ENCODE results near the gene SH3BGRL2.
"Not testable (repeated sequence)": the region's sequence is repeated elsewhere in the genome, so short reads cannot be mapped to it uniquely, and the experiment has no call there.

SH3BGRL2 gene

GRCh38 chr6:79649016-79649415 lies 17.9 kb downstream of the SH3BGRL2 start:
- no peak for DNase-seq (ENCODE audit: low read depth in 2 of 2)

DNA sequence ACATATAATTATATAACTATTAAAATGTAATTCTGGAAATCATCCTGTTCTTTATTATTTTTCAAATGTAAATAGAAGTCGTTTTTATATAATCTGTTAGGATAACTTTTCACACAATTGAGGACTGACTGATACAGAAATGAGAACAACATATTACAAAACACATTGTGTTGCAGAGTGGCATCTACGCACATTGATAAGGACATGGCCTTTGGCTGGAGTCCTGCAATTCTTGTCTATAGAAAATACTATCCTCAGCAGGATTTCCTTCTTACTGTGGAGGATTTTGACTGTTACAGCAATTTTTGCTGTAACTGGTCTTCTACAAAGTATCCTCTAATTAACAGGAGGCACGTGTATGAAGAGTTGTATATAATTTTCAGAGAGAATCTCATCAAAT lies 19.8 kb downstream of the SH3BGRL2 start:
- no peak for DNase-seq (ENCODE audit: low read depth in 2 of 2)

DNA sequence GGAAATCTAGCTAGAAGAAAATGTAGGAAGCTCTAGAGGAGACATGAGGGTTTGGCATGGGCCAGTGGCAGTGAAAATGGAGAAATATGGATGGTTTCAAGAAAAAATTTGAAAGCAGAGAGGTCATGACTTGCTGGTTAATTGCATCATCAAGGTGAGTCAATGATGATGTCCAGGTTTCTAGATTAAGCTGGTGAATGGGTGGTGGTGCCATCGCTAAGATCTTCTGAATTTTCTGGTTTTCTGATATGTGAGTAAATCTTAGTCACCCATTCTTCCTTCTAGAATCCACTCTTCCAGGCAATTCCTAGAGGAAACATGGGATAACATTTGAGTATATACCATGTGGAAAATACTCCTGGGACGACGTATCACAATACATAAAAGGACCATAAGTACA lies 25.0 kb downstream of the SH3BGRL2 start:
- DNase-seq (ENCODE audit: low read depth in 2 of 2) = no peak

- no peak for DNase-seq (ENCODE audit: low read depth in 2 of 2)
These were observed 26.1 kb downstream of the SH3BGRL2 start for GRCh38 chr6:79657238-79657637.

DNA sequence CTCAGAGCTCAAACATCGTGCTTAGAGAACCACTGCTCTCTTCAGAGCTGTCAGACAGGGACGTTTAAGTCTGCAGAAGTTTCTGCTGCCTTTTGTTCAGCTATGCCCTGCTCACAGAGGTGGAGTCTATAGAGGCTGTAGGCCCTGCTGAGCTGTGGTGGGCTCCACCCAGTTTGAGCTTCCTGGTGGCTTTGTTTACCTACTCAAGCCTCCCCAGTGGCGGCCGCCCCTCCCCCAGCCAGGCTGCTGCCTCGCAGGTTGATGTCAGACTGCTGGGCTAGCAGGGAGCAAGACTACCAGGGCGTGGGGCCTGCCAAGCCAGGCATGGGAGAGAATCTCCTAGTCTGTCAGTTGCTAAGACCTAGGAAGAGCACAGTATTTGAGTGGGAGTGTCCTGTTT lies 32.5 kb downstream of the SH3BGRL2 start:
- DNase-seq (ENCODE audit: low read depth in 2 of 2) = not testable (repeated sequence)

DNA sequence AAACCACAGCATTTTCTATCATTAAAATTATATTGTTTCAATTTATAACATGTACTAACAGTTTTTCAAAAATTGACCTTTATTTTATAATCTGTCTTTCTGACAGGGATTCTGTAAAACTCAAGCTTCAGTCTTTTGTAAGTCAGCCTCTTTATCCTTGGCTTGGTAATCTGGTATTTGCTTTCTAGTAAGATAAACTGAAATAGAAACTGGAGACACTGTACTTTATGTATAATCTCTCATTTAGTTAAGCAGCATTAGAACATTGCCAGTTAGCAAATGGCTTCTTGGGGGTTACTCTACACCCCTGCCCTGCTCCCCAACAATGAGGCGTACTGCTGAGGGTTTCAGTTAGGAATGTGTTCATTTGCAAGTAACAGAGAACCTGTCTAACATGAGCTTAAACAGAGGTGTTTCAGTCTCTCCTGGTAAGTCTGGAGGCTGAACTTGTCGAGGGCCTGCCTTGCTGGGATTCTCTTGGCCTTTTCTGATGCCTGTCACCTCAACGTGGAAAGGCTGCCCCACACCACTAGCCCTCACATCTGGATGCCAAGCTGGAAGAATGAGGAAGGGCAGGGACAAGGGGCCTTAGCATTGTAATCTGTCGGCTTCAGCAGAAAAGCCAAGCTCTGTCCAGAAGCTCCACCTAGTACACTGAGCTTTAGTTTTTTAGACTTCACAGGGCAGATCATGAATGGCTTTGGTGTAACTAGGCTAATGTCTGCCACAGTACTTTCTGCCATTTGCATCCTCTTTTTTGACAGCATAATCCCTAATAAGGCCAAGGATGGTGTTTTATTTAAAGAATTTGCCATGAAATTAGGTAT lies 34.8 kb downstream of the SH3BGRL2 start:
- no peak for DNase-seq (ENCODE audit: low read depth in 2 of 2)

DNA sequence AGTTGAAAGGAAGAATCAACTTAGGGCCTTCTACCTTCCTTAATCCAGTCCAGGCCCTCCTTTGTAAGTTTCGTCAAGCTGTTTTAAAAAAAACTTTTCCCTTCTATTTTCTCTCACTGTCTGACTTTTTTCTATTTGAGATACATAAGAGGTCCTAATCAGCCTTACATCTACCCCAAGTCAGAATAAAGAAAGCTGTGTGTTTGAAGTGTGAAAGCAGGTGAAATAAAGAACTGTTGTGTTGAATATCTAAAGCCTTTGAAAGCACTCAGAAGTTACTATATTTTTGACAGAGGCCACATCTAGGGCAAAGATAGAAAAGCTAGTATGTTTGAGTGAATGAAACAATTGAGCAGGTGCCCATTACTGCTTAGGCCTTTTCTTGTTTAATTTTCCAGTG lies 35.5 kb downstream of the SH3BGRL2 start:
- no peak for DNase-seq (ENCODE audit: low read depth in 2 of 2)

- DNase-seq (ENCODE audit: low read depth in 2 of 2) = no peak
These were observed 37.3 kb downstream of the SH3BGRL2 start for GRCh38 chr6:79668381-79668780.

GRCh38 chr6:79669766-79670165 lies 38.6 kb downstream of the SH3BGRL2 start:
- no peak for DNase-seq (ENCODE audit: low read depth in 2 of 2)

DNA sequence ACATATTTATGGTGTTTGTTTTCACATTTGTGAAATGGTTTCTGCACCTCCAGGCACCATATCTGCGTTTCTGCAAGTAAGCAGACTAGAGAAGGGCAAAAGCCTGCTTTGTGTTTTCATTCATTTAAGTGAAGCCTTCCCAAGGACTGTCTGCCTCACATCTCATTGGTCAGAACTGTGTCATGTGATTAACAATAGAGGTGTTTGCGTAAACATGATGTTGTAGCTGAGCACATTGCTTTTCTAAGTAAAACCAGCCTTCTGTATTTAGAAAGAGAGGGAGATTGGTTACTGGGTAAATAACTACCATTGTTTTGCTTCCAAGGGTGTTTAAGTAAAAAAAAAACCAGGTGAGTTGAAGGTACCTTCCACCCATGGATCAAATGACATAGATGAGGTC lies 39.7 kb downstream of the SH3BGRL2 start:
- no peak for DNase-seq (ENCODE audit: low read depth in 2 of 2)

DNA sequence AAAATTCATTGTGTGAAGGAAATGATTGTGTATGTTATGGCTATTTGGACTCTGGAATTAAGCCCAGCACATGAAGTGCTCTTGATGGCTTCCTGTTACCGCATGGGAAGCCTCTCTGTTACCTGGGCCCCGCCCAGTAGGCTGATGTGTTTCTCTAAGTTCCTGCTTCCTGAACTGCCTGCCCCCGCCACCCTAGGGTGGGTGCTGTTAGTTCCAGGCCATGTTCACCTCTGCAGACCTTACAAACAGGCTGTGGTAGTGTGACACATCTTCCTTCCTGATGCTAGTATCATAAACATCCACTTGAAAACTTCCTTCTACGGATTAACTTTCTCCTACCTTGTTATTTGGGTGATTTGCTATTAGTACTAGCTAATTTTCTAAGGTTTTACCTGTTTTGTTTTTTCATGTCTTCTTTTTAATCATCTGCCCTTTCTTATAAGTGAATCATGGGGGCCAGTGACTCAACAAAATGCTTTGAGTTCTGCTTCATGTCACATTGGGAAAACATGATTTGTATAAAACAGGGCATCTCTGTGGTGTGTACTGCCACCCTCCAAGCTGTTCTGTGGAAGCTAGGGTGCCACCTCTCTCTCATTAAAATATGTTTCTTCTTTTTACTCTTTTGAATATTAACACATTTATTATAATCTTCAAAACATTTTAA lies 40.6 kb downstream of the SH3BGRL2 start:
- no peak for DNase-seq (ENCODE audit: low read depth in 2 of 2)

DNA sequence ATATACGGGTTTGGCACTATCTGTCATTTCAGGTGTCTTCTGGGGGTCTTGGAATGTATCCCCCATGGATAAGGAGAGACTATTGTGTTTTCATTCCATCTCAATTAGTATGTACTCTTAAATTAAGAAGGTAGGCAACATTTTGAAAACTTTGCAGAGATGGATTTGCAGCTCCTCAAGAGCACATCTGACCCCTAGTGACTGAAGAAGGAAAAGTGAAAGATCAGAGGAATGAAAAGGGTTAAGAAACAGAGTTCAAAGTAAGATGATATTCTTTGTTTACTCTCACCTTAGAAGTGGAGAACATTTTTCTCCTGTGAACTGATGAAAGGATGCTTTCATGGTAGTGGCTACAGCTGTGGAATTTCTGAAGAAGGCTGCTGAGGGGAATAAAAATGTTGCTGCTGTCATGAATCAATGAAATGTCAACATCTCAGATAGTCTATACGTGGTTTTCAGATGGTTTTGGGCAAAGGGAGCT lies 41.5 kb downstream of the SH3BGRL2 start:
- no peak for DNase-seq (ENCODE audit: low read depth in 2 of 2)

- no peak for DNase-seq (ENCODE audit: low read depth in 2 of 2)
These were observed 42.8 kb downstream of the SH3BGRL2 start for GRCh38 chr6:79673947-79674346.

- no peak for DNase-seq (ENCODE audit: low read depth in 2 of 2)
These were observed 45.9 kb downstream of the SH3BGRL2 start for GRCh38 chr6:79676785-79677736.

GRCh38 chr6:79682682-79683081 lies 51.6 kb downstream of the SH3BGRL2 start:
- DNase-seq (ENCODE audit: low read depth in 2 of 2) = not testable (repeated sequence)

DNA sequence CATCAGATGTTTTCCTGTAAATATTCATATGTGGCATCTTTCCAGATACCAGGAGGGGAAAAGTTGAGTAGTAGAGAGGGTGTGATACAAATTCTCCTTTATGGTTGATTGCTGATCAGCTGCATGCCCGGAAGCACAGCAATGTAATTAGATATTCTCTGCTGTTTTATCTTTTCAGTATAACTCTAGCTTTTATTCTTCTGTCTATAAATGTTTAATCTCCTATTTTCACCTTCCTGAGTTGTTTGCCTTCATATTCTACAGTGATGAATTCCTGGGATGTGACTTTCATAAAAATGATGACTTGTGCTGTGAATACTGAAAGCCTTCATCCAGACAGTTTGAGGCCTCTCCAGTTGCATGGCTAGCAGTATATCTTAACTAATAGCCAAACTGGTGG lies 53.7 kb downstream of the SH3BGRL2 start:
- DNase-seq (ENCODE audit: low read depth in 2 of 2) = no peak

- no peak for DNase-seq (ENCODE audit: low read depth in 2 of 2)
These were observed 55.7 kb downstream of the SH3BGRL2 start for GRCh38 chr6:79686707-79687309.

GRCh38 chr6:79687759-79688158 lies 56.6 kb downstream of the SH3BGRL2 start:
- DNase-seq (ENCODE audit: low read depth in 2 of 2) = no peak

- no peak for DNase-seq (ENCODE audit: low read depth in 2 of 2)
These were observed 63.0 kb downstream of the SH3BGRL2 start for GRCh38 chr6:79694156-79694555.

GRCh38 chr6:79694623-79695343 lies 63.7 kb downstream of the SH3BGRL2 start:
- DNase-seq (ENCODE audit: low read depth in 2 of 2) = no peak

DNA sequence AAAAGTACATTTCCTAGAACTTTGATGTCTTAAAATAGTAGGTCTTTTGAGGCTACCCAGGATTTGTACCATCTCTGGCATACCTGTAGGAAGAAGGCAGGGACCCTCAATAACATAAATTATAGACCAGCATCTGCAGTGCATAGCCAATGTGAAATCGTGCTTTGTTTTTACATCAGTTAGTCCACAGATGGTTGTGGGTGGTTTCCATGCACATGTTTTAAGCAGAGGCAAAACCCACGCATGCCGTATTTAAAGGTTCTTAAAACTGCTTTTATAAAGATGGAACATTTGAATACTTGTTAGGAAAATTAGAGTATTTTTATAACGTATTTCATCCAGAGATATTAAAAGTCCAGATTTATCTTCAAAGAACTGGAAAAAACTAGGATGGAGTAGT lies 66.3 kb downstream of the SH3BGRL2 start:
- DNase-seq (ENCODE audit: low read depth in 2 of 2) = no peak
